Tibial nerve (tissue), 4 donors: ENCODE measurements around the gene RBM44.

Source experiments
- CTCF ChIP-seq, 5 experiments: fragments of 200-600 bp in 3 of 5; fragments of 450-650 bp in 2 of 5; sonication (generic) in 3 of 5; IDR thresholded peaks; one replicate each; pipeline ENCODE4 v1.5.1; 2016 to 2019; ENCODE audit warnings: antibody characterized with exemption in 5 of 5, mild to moderate bottlenecking in 3 of 5, moderate library complexity in 2 of 5
- EP300 ChIP-seq, 2 donors: sonication (generic); formaldehyde crosslinking; IDR thresholded peaks; one replicate each; pipeline ENCODE4 v1.6.1; 2017; ENCODE audit warnings: antibody characterized with exemption in 2 of 2, mild to moderate bottlenecking in 1 of 2
- POLR2A ChIP-seq, 2 donors: fragments of 450-650 bp; IDR thresholded peaks; one replicate each; pipeline ENCODE4 v1.6.1; 2017; ENCODE audit warnings: antibody characterized with exemption in 2 of 2, mild to moderate bottlenecking in 2 of 2, moderate library complexity in 2 of 2

- TF ChIP-seq POLR2A (IDR thresholded peaks at IDR 0.05), result no peak
- no peak for TF ChIP-seq CTCF (IDR thresholded peaks at IDR 0.05)
- no peak for TF ChIP-seq EP300 (IDR thresholded peaks at IDR 0.05)
Measured at GRCh38 chr2:237754182-237754581, 44.4 kb upstream of the RBM44 start.
